ENCODE measurements around the gene LYRM2. TPM values are rescaled to one million over a fixed set of nuclear protein-coding genes. Genes with fewer than 3 reads are reported as not detected.

LYRM2 gene, protein sequence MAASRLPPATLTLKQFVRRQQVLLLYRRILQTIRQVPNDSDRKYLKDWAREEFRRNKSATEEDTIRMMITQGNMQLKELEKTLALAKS
- 17.7 and 24.2 TPM in 2 replicates for total RNA-seq

DNA sequence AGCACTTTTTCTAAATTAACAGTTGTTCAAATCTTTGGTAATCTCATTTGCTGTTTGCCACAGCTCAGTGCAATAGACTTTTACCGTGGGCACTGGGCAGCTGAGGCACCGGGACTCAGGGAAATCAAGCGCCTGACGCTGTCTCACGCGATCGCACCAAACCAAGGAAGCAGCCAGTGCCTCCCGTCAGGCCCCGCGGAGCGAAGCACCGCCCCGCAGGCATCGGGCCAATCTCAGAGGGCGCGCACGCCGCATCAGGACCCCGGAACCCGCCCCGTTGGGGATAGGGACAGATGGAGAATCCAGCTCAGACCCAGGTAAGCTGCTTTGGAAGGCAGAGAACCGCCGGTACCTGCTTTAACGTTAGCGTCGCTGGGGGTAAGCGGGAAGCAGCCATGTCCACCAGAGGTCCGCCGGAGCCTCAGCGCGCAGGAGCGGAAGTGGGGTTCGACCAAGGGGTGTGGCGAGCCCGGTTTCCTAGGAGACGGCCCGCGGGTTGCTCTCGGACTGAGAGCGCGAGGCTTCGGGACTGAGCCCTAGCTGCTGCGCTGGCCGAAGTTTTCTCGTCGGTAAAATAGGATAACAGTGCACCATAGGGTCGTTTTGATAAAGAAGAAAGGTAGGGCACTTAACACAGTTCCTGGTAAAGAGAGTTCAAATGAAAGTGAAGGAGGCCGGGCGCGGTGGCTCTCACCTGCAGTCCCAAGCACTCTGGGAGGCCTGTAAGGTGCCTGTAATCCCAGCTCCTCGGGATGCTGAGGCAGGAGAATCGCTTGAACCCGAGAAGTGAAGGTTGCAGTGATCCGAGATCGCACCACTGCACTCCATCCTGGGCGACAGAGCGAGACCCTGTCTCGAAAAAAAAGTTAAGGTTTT is at the start of gene LYRM2:
TSS of gene LYRM2 (minus strand) at position 428 of the 876 bp plus-strand sequence. CDS start at position 397, 31 bp downstream.
- TF ChIP-seq, protein P1, sequence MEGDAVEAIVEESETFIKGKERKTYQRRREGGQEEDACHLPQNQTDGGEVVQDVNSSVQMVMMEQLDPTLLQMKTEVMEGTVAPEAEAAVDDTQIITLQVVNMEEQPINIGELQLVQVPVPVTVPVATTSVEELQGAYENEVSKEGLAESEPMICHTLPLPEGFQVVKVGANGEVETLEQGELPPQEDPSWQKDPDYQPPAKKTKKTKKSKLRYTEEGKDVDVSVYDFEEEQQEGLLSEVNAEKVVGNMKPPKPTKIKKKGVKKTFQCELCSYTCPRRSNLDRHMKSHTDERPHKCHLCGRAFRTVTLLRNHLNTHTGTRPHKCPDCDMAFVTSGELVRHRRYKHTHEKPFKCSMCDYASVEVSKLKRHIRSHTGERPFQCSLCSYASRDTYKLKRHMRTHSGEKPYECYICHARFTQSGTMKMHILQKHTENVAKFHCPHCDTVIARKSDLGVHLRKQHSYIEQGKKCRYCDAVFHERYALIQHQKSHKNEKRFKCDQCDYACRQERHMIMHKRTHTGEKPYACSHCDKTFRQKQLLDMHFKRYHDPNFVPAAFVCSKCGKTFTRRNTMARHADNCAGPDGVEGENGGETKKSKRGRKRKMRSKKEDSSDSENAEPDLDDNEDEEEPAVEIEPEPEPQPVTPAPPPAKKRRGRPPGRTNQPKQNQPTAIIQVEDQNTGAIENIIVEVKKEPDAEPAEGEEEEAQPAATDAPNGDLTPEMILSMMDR (IDR thresholded peaks at IDR 0.05; ENCODE audit: insufficient read depth, low read depth, low read length), result peak; percentile 4
- DNase-seq (ENCODE audit: low read depth), result peak; percentile 93
- peak within 1 kb of the TSS; percentile 91 for H3K4me3 ChIP-seq (ENCODE audit: low read depth, low read length)

GRCh38 chr6:89688328-89688727 is 49.8 kb upstream of the LYRM2 start:
- no peak for DNase-seq (ENCODE audit: low read depth)
- TF ChIP-seq, protein P1 (IDR thresholded peaks at IDR 0.05; ENCODE audit: insufficient read depth, low read depth, low read length), result no peak
- H3K4me3 ChIP-seq (ENCODE audit: low read depth, low read length), result no peak overlapping the region

GRCh38 chr6:89685311-89685710 is 46.8 kb upstream of the LYRM2 start:
- TF ChIP-seq, protein P1 (IDR thresholded peaks at IDR 0.05; ENCODE audit: insufficient read depth, low read depth, low read length), result no peak
- no peak overlapping the region for H3K4me3 ChIP-seq (ENCODE audit: low read depth, low read length)
- DNase-seq (ENCODE audit: low read depth), result no peak

DNA sequence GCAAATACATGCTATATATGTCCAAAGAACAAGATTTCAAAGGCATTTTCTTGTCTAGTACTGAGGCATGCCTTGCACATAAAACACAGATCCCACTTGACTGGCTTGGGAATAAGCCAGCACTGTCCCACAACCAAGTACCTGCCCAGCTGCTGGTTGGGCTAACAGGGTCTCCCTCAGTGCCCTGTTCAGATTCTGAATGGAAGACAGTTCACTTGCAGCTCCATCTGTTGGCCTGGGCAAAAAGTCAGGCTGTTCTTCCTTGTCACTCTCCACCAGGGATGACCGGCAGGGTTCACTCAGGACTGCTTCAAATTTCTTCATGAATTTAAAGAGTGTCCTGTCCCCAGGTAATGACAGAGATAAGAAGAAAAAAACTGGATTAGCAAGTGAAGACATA is 44.4 kb upstream of the LYRM2 start:
- no peak overlapping the region for H3K4me3 ChIP-seq (ENCODE audit: low read depth, low read length)
- no peak for DNase-seq (ENCODE audit: low read depth)
- TF ChIP-seq, protein P1 (IDR thresholded peaks at IDR 0.05; ENCODE audit: insufficient read depth, low read depth, low read length), result no peak

- no peak for DNase-seq (ENCODE audit: low read depth)
- no peak overlapping the region for H3K4me3 ChIP-seq (ENCODE audit: low read depth, low read length)
- TF ChIP-seq, protein P1 (IDR thresholded peaks at IDR 0.05; ENCODE audit: insufficient read depth, low read depth, low read length), result no peak
Observed at GRCh38 chr6:89681983-89682564, 43.5 kb upstream of the LYRM2 start.

GRCh38 chr6:89680551-89680950 is 42.0 kb upstream of the LYRM2 start:
- DNase-seq (ENCODE audit: low read depth), result no peak
- TF ChIP-seq, protein P1 (IDR thresholded peaks at IDR 0.05; ENCODE audit: insufficient read depth, low read depth, low read length), result no peak
- no peak overlapping the region for H3K4me3 ChIP-seq (ENCODE audit: low read depth, low read length)
